ENCODE data around the gene NCOA7.

NCOA7 gene

GRCh38 chr6:125957391-125957693 lies 166.6 kb downstream of the NCOA7 start:
- peak overlapping the region; percentile 98 for H3K4me3 ChIP-seq (ENCODE audit: low read depth, low read length)
- DNase-seq (ENCODE audit: low read depth) = no peak
- TF ChIP-seq, protein P1, sequence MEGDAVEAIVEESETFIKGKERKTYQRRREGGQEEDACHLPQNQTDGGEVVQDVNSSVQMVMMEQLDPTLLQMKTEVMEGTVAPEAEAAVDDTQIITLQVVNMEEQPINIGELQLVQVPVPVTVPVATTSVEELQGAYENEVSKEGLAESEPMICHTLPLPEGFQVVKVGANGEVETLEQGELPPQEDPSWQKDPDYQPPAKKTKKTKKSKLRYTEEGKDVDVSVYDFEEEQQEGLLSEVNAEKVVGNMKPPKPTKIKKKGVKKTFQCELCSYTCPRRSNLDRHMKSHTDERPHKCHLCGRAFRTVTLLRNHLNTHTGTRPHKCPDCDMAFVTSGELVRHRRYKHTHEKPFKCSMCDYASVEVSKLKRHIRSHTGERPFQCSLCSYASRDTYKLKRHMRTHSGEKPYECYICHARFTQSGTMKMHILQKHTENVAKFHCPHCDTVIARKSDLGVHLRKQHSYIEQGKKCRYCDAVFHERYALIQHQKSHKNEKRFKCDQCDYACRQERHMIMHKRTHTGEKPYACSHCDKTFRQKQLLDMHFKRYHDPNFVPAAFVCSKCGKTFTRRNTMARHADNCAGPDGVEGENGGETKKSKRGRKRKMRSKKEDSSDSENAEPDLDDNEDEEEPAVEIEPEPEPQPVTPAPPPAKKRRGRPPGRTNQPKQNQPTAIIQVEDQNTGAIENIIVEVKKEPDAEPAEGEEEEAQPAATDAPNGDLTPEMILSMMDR (conservative IDR thresholded peaks at IDR 0.05; ENCODE audit: low read depth, low read length) = no peak

DNA sequence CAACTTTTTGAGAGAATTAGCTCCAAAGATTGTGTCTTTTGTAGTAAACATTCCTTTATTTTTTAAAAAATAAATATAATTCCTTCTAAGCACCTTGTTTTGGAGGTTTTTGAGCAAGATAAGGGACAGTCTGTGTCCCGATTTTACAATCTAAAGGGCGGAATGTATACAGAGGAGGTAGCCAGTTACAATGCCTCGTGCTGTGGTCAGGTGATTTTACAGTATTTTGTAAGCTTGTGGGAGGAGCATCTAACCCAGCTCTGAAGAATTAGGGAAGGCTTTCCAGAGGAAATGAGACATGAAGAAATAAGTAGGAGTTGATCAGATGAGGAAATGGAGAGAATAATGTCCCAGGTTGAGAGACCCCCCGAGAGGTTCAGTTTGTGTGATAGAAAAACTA lies 167.1 kb downstream of the NCOA7 start:
- DNase-seq (ENCODE audit: low read depth) = peak; percentile 78
- peak overlapping the region; percentile 98 for H3K4me3 ChIP-seq (ENCODE audit: low read depth, low read length)
- TF ChIP-seq, protein P1 (conservative IDR thresholded peaks at IDR 0.05; ENCODE audit: low read depth, low read length) = no peak

DNA sequence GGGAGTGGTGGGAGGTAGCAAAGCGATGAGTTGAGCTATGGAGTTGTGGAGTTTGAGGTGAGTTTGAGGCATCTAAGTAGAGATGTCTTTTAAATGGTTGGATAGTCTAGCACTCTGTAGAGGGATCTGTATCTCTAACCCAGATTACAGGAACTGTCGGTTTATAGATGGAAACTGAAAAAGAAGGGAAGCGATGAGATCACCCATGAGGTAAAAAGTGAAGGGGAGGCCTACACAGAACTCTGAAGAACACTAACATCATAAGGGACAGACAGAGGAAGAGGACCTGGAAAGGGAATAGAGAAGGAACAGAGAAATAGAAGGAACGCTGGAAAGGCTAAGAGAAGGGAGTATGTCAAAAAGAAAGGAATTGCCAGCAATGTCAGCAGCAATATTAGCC lies 168.3 kb downstream of the NCOA7 start:
- H3K4me3 ChIP-seq (ENCODE audit: low read depth, low read length) = no peak overlapping the region
- TF ChIP-seq, protein P1 (conservative IDR thresholded peaks at IDR 0.05; ENCODE audit: low read depth, low read length) = no peak
- DNase-seq (ENCODE audit: low read depth) = no peak

DNA sequence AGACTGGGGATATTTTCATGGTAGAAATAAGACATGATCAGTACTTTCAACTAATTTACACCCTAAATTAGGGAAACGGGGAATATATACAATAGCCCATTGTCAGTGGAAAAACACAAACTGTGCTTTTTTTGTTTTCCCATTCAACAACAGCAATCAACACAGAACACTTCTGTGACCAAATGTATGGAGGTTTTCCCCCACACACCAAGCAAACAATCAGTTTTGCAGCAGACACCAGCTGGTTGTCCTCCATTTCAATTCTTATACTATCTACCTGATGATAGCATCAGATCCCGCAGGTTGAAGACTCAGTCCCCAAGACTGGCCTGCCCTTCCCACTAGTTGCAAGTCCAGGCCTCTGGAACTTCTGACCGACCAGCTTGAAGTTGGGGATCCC lies 170.4 kb downstream of the NCOA7 start:
- H3K4me3 ChIP-seq (ENCODE audit: low read depth, low read length) = no peak overlapping the region
- DNase-seq (ENCODE audit: low read depth) = no peak
- TF ChIP-seq, protein P1 (conservative IDR thresholded peaks at IDR 0.05; ENCODE audit: low read depth, low read length) = no peak

DNA sequence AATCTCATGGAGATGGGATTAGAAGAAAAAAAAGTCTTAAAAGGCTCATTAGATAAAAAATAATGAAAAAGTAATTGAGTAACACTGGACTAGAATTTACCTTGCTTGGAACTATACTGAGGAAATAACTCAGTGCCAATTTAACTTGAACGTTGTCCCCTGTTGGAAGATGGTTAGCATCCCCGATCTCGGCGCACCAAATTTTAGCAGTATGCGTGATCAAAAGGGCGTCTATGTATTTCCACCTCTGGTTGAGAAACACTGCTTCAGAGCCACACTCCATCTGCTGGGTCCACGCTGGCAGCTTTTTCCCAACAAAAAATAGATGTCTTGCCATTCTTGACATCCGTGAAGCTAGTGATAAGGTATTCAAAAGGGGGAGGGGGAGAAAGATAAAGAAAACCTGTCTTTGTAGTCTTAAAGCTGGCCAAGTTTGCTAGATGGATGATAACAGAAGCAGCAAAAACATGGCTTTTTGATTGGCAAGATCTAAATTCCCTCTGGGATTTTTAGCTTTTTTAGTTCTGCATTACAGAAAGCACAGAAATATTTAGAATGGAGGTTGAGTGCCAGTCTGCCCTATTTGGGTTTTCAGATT lies 172.2 kb downstream of the NCOA7 start:
- no peak for DNase-seq (ENCODE audit: low read depth)

GRCh38 chr6:125963817-125964216 lies 173.1 kb downstream of the NCOA7 start:
- no peak for DNase-seq (ENCODE audit: low read depth)
- H3K4me3 ChIP-seq (ENCODE audit: low read depth, low read length) = no peak overlapping the region
- TF ChIP-seq, protein P1 (conservative IDR thresholded peaks at IDR 0.05; ENCODE audit: low read depth, low read length) = no peak

More for the DNA sequence above, 172.2 kb downstream of the NCOA7 start:
- no peak overlapping the region for H3K4me3 ChIP-seq (ENCODE audit: low read depth, low read length)
- TF ChIP-seq, protein P1 (conservative IDR thresholded peaks at IDR 0.05; ENCODE audit: low read depth, low read length) = no peak

- H3K4me3 ChIP-seq (ENCODE audit: low read depth, low read length) = no peak overlapping the region
- DNase-seq (ENCODE audit: low read depth) = no peak
- TF ChIP-seq, protein P1 (conservative IDR thresholded peaks at IDR 0.05; ENCODE audit: low read depth, low read length) = no peak
Measured at GRCh38 chr6:125966569-125966968, 175.8 kb downstream of the NCOA7 start.
